Esophagus muscularis mucosa (tissue), 4 donors: Measurements from ENCODE around the gene CD79B. TPM values are rescaled to one million over a fixed set of nuclear protein-coding genes. Genes with fewer than 3 reads are reported as not detected.

Experiments
- DNase-seq: peaks from one replicate; pipeline ENCODE4 v3.0.0-alpha.2; 2017; ENCODE audit errors: extremely low spot score
- H3K27ac ChIP-seq, 4 donors: fragments of 200-600 bp; sonication (generic); replicated peaks in 1 of 4; 1 replicate in 3 of 4; 2 replicates in 1 of 4; pipeline ENCODE4 v1.5.1; 2016 to 2019; ENCODE audit warnings: mild to moderate bottlenecking in 1 of 4
- H3K27me3 ChIP-seq, 4 donors: fragments of 200-600 bp; sonication (generic); one replicate each; pipeline versions ENCODE4 v1.5.1 to v1.6.0; 2016 to 2019
- H3K36me3 ChIP-seq, 4 donors: fragments of 200-600 bp; sonication (generic); one replicate each; pipeline ENCODE4 v1.5.1; 2016 to 2019
- H3K4me1 ChIP-seq, 4 donors: fragments of 200-600 bp; sonication (generic); one replicate each; pipeline ENCODE4 v1.5.1; 2016 to 2019
- H3K4me3 ChIP-seq, 4 donors: fragments of 200-600 bp; sonication (generic); 1 replicate in 2 of 4; 2 replicates in 2 of 4; pipeline ENCODE4 v1.5.1; 2016 to 2019; ENCODE audit warnings: mild to moderate bottlenecking in 4 of 4, moderate library complexity in 1 of 4
- H3K9me3 ChIP-seq, 4 donors: fragments of 200-600 bp; sonication (generic); 1 replicate in 3 of 4; 2 replicates in 1 of 4; pipeline ENCODE4 v1.5.1; 2016 to 2019
- EP300 ChIP-seq: sonication (generic); formaldehyde crosslinking; IDR thresholded peaks from one replicate; pipeline ENCODE4 v1.6.1; 2017; ENCODE audit warnings: antibody characterized with exemption
- POLR2A ChIP-seq: fragments of 450-650 bp; IDR thresholded peaks from one replicate; pipeline ENCODE4 v1.6.1; 2017; ENCODE audit warnings: antibody characterized with exemption, moderate library complexity, mild to moderate bottlenecking, low read depth
- POLR2AphosphoS5 ChIP-seq, 2 donors: sonication (generic); formaldehyde crosslinking; IDR thresholded peaks; one replicate each; pipeline ENCODE4 v1.6.1; 2017; ENCODE audit warnings: antibody characterized with exemption in 2 of 2
- WGBS: methylation state at CpG from one replicate; pipeline ENCODE4 v1.1.5; 2018; 5-methylcytosine and 5-hydroxymethylcytosine counted together
- intact Hi-C: fragments of 100-400 bp; cut with DNase I; formaldehyde crosslinking; loops from one replicate; pipeline ENCODE4 v1.15.1; 2023
- total RNA-seq, 4 donors: library from RNA; depleted of rRNA; stranded (reverse); fragments of >200 nt; gene quantifications; one replicate each; pipeline versions ENCODE4 v1.1.0 to v1.2.1, GENCODE V29; 2016
- TF ChIP-seq, protein P1 (sequence below), 3 experiments: fragments of 200-600 bp in 2 of 3; fragments of 450-650 bp in 1 of 3; sonication (generic) in 2 of 3; IDR thresholded peaks; one replicate each; pipeline ENCODE4 v1.5.1; 2017 to 2019; ENCODE audit warnings: antibody characterized with exemption in 3 of 3, mild to moderate bottlenecking in 2 of 3, moderate library complexity in 1 of 3

CD79B gene
- total RNA-seq, 4 donors from 2014 or later, result 2.1 to 6.1 (median 5.8) TPM

DNA sequence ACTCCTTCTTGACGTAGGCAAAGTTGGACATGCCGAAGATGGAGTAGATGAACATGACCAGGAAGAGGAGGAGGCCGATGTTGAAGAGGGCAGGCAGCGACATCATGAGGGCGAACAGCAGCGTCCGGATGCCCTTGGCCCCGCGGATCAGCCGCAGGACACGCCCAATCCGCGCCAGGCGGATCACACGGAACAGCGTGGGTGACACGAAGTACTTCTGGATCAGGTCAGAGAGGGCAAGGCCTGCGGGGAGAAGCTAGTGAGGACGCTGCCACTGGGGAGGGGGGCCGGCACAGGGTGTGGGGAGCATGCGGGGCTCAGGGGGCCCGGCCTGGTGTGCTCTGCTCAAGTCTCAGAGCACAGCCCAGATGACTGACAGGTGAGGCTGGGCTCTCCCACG, 9.6 kb upstream of the CD79B start:
- intact Hi-C loops, result no loop called here
- no peak overlapping the region for H3K4me3 ChIP-seq
- no peak for DNase-seq
- H3K9me3 ChIP-seq, result no peaks in the 10 kb centered on the region
- no peaks in the 10 kb centered on the region for H3K4me1 ChIP-seq
- WGBS, result 92% methylated on average over 14 of the region's 23 CpGs
- no peak overlapping the region for H3K27ac ChIP-seq
- no peaks in the 10 kb centered on the region for H3K36me3 ChIP-seq
- peaks cover 0 to 3% (median 0%) of the 10 kb centered on the region in 4 donors for H3K27me3 ChIP-seq
- no peak for TF ChIP-seq POLR2A
- no peak for TF ChIP-seq EP300
- TF ChIP-seq POLR2AphosphoS5 (IDR thresholded peaks at IDR 0.05), result no peak
- TF ChIP-seq, protein P1, sequence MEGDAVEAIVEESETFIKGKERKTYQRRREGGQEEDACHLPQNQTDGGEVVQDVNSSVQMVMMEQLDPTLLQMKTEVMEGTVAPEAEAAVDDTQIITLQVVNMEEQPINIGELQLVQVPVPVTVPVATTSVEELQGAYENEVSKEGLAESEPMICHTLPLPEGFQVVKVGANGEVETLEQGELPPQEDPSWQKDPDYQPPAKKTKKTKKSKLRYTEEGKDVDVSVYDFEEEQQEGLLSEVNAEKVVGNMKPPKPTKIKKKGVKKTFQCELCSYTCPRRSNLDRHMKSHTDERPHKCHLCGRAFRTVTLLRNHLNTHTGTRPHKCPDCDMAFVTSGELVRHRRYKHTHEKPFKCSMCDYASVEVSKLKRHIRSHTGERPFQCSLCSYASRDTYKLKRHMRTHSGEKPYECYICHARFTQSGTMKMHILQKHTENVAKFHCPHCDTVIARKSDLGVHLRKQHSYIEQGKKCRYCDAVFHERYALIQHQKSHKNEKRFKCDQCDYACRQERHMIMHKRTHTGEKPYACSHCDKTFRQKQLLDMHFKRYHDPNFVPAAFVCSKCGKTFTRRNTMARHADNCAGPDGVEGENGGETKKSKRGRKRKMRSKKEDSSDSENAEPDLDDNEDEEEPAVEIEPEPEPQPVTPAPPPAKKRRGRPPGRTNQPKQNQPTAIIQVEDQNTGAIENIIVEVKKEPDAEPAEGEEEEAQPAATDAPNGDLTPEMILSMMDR (IDR thresholded peaks at IDR 0.05), result no peak

DNA sequence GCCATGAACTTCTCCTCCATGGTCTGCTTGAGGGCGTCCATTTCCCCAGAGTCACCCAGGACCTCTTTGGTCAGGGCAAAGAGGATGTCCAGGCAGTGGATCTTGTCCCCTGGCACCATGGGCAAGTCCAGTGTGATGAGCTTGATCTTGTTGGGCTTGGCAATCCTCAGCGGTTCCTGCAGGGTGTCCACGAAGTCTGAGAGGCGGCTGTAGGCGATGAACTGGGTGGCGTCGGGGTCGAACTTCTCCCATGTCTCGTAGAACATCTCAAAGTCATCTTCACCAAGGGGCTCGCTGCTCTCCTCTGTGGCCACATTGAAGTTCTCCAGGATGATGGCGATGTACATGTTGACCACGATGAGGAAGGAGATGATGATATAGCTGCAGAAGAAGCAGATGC, 9.0 kb upstream of the CD79B start:
- Histone ChIP-seq H3K27me3 (no peaks in the 10 kb centered on the region), H3K9me3 (no peaks in the 10 kb centered on the region), H3K4me3 (no peak overlapping the region), H3K4me1 (no peaks in the 10 kb centered on the region), H3K27ac (no peak overlapping the region), H3K36me3 (no peaks in the 10 kb centered on the region)
- 88% methylated on average over 12 of the region's 12 CpGs for WGBS
- no peak for DNase-seq
- TF ChIP-seq POLR2AphosphoS5 (IDR thresholded peaks at IDR 0.05), result no peak
- TF ChIP-seq EP300, result no peak
- TF ChIP-seq, protein P1 (IDR thresholded peaks at IDR 0.05), result no peak
- no peak for TF ChIP-seq POLR2A
- intact Hi-C loops, result no loop called here

DNA sequence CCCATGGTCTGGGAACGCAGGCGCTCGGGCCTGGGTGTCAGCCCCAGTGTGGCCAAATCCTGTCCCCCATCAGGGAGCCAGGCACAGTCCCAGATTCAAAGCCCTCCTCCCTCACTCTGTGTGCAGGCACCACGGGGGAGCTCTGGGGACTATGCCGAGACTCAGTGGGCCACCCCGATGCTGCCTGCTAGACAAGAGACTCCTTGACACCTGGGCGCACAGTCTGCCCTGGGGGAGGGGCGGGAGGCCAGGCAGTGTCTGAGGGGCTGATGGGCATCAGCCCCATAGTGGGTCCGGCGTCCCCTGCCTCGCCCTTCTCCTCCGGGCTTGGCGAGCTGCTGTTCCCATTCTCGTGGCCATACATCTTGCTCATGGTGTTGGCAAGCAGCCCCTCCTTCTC, 8.5 kb upstream of the CD79B start:
- Histone ChIP-seq H3K9me3 (no peaks in the 10 kb centered on the region), H3K27ac (no peak overlapping the region), H3K36me3 (no peaks in the 10 kb centered on the region), H3K4me3 (no peak overlapping the region), H3K27me3 (no peaks in the 10 kb centered on the region), H3K4me1 (no peaks in the 10 kb centered on the region)
- no peak for DNase-seq
- TF ChIP-seq EP300 (no peak), POLR2AphosphoS5 (IDR thresholded peaks at IDR 0.05) (no peak), POLR2A (no peak)
- TF ChIP-seq, protein P1 (IDR thresholded peaks at IDR 0.05), result no peak
- WGBS, result 79% methylated on average over 2 of the region's 14 CpGs
- intact Hi-C loops, result no loop called here

DNA sequence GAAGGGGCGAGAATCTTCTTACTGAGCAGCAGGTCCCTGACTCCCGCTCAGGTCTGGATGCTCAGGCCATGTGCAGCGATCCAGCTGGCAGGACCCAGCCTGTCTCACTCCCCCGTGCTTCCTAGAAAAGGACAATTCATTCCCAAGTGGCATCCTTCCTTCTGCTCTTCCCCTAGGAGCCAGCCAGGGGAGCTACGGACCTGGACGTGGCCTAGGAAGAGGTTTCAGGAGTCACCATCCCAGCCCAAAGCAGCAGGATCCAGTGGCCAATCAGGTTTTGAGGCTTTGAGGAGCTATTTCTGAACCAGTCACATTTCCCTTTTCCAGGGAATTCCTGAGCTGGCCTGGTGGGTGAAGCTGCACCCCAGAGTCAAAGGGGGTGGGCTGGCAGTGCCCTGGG, 7.8 kb upstream of the CD79B start:
- no peaks in the 10 kb centered on the region for H3K36me3 ChIP-seq
- no peaks in the 10 kb centered on the region for H3K27me3 ChIP-seq
- no peaks in the 10 kb centered on the region for H3K9me3 ChIP-seq
- no peak for TF ChIP-seq EP300
- no peak for TF ChIP-seq POLR2AphosphoS5 (IDR thresholded peaks at IDR 0.05)
- no peak for TF ChIP-seq POLR2A
- TF ChIP-seq, protein P1 (IDR thresholded peaks at IDR 0.05), result no peak
- WGBS, result 77% methylated on average over 4 of the region's 6 CpGs
- H3K4me1 ChIP-seq, result no peaks in the 10 kb centered on the region
- no peak overlapping the region for H3K4me3 ChIP-seq
- no peak overlapping the region for H3K27ac ChIP-seq
- no peak for DNase-seq
- intact Hi-C loops, result no loop called here

DNA sequence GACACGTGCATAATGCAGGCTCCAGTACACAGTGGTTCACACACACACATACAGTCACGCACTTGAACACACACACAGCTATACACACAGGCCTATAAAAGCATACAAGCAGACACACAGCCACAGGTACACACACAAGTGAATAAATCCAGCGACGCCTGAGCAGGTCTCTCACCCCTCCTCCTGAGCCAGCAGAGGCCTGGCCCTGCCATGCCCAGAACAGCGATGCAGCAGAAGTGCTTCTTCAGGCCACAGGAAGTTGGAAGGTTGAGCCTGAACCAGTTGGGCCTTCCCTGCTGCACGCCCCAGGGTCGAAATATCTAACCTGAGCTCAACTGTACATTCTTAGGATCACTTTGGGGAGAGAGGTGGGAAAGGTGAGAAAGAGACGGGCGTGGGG, 7.3 kb upstream of the CD79B start:
- TF ChIP-seq POLR2A, result no peak
- TF ChIP-seq EP300, result no peak
- no peak for TF ChIP-seq POLR2AphosphoS5 (IDR thresholded peaks at IDR 0.05)
- TF ChIP-seq, protein P1 (IDR thresholded peaks at IDR 0.05), result no peak
- 86% methylated on average over 8 of the region's 9 CpGs for WGBS
- intact Hi-C loops, result no loop called here

More for the DNA sequence above, 7.3 kb upstream of the CD79B start:
- Histone ChIP-seq H3K27me3 (no peaks in the 10 kb centered on the region), H3K36me3 (no peaks in the 10 kb centered on the region), H3K4me3 (no peak overlapping the region), H3K4me1 (no peaks in the 10 kb centered on the region), H3K9me3 (no peaks in the 10 kb centered on the region), H3K27ac (no peak overlapping the region)
- no peak for DNase-seq
